HepG2 (cell line): ENCODE measurements around the gene KHDC1.

ENCODE experiments used
- ATF2 ChIP-seq: sonication (generic); formaldehyde crosslinking; IDR thresholded peaks from 2 replicates; pipeline ENCODE4 v1.4.0; 2020; ENCODE audit warnings: missing genetic modification reagents
- ELF1 ChIP-seq: sonication (generic); formaldehyde crosslinking; IDR thresholded peaks from 2 replicates; pipeline ENCODE4 v1.4.0; 2020; ENCODE audit warnings: missing genetic modification reagents
- POLR2A ChIP-seq, 2 experiments: IDR thresholded peaks; 2 replicates each; pipeline ENCODE4 v1.6.1; 2011; ENCODE audit warnings: low read depth in 2 of 2, low read length in 2 of 2, mild to moderate bottlenecking in 1 of 2, moderate library complexity in 1 of 2; ENCODE audit not compliant: insufficient read depth in 1 of 2
- ZNF557 ChIP-seq: sonication (generic); formaldehyde crosslinking; IDR thresholded peaks from 2 replicates; pipeline ENCODE4 v1.4.0; 2020; ENCODE audit warnings: missing genetic modification reagents

DNA sequence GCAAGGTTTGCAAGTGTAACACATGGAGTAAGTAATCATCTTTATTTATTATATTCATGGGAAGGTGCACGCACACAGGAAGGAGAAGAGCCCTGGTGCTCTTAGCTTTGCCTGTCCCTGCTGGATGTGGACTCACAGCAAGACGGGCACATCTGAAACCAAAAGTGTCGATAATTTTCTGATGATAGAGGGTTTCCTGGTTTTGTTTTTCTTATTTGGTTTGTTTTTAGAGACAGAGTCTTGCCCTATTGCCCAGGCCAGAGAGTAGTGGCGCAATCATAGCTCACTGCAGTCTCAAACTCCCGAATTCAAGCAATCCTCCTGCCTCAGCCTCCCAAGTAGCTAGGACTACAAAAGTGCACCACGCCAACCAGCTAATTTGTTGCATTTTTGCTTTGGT is 29.9 kb downstream of the KHDC1 start:
- no peak for TF ChIP-seq ATF2 (CRISPR knock-in tag)
- no peak for TF ChIP-seq POLR2A (IDR thresholded peaks at IDR 0.05; ENCODE audit: insufficient read depth in 1 of 2, low read depth in 2 of 2, low read length in 2 of 2)
- no peak for TF ChIP-seq ZNF557 (CRISPR knock-in tag)
- TF ChIP-seq ELF1 (CRISPR knock-in tag) = no peak
